ENCODE measurements around the gene APOL1.

DNA sequence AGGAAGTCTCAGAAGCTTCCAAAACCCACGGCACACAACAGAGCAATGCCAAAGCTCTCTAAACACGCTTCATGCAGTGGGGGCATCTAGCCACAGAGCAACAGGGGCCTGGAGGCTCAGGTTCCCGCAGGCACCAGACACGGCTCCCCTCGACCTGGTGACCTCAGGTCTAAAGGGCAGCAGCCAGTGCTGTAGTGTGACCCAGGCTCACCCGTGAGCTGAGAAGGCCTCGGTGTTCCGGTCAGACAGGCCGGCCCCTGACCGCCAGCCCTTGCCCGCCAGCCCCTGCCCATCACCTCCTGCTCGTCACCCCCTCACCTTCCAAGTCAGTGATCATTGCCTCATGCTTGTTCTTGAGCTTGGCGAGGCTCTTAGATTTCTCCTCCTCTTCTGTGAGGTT lies 45.7 kb downstream of the APOL1 start:
- no peak for TF ChIP-seq POLR2AphosphoS5 (IDR thresholded peaks at IDR 0.05)
- TF ChIP-seq, protein P1, sequence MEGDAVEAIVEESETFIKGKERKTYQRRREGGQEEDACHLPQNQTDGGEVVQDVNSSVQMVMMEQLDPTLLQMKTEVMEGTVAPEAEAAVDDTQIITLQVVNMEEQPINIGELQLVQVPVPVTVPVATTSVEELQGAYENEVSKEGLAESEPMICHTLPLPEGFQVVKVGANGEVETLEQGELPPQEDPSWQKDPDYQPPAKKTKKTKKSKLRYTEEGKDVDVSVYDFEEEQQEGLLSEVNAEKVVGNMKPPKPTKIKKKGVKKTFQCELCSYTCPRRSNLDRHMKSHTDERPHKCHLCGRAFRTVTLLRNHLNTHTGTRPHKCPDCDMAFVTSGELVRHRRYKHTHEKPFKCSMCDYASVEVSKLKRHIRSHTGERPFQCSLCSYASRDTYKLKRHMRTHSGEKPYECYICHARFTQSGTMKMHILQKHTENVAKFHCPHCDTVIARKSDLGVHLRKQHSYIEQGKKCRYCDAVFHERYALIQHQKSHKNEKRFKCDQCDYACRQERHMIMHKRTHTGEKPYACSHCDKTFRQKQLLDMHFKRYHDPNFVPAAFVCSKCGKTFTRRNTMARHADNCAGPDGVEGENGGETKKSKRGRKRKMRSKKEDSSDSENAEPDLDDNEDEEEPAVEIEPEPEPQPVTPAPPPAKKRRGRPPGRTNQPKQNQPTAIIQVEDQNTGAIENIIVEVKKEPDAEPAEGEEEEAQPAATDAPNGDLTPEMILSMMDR (IDR thresholded peaks at IDR 0.05; ENCODE audit: poor library complexity, severe bottlenecking) = no peak
- TF ChIP-seq EP300 (conservative IDR thresholded peaks at IDR 0.05; ENCODE audit: poor library complexity, severe bottlenecking) = no peak
- TF ChIP-seq MXI1 (conservative IDR thresholded peaks at IDR 0.05; ENCODE audit: poor library complexity, severe bottlenecking) = no peak
